ENCODE measurements around the gene MSLN.
A peak's percentile ranks its signal among the peaks of the same experiment; 100 is the strongest.

DNA sequence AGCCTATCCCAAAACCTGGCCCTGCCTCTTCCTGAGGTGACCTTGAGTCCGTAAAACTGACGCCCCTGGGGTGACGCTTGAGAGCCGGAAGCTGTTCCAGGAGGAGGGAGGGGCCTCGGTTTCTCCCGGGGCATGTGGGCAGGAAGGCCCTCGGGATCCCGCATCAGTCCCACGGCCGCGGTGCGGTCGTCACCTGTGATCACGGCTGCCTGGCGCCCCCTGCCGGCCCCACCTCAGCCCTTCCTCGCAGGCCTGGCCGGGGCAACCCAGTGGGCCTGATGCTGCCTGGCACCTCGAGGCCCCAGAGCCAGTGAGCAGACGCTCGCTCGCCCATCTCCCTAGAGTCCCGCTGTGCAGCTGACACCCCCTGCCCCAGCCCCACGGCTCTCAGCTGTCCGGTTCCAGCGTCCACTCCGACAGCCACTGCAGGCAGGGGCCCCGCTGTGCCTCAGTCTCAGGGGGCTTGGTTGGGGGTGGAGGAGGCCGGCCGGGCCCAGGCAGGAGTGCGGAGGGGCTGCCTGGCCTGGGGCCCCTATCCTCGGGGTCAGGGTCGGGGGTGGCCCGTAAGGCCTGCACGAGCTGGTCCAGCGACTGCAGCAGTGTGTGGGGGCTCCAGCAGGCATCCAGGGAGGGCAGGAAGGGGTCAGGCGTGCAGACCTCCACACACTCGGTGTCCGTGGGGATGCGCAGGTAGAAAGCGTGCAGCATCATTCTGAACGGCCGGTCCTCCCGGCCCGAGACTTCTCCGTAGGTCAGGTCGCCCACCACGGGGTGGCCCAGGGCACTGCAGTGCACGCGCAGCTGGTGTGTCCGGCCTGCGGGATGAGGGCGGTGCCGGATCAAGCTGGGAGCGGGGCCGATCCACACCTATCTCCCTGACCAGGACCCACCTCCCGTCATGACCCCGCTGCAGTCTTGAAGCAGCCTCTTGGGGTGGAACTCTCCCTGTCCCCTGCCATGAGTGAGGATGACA lies 25.3 kb downstream of the MSLN start:
- TF ChIP-seq, protein P1, sequence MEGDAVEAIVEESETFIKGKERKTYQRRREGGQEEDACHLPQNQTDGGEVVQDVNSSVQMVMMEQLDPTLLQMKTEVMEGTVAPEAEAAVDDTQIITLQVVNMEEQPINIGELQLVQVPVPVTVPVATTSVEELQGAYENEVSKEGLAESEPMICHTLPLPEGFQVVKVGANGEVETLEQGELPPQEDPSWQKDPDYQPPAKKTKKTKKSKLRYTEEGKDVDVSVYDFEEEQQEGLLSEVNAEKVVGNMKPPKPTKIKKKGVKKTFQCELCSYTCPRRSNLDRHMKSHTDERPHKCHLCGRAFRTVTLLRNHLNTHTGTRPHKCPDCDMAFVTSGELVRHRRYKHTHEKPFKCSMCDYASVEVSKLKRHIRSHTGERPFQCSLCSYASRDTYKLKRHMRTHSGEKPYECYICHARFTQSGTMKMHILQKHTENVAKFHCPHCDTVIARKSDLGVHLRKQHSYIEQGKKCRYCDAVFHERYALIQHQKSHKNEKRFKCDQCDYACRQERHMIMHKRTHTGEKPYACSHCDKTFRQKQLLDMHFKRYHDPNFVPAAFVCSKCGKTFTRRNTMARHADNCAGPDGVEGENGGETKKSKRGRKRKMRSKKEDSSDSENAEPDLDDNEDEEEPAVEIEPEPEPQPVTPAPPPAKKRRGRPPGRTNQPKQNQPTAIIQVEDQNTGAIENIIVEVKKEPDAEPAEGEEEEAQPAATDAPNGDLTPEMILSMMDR (conservative IDR thresholded peaks at IDR 0.05; ENCODE audit: low read depth, low read length), result peak; percentile 69
- TF ChIP-seq EZH2 (IDR thresholded peaks at IDR 0.05; ENCODE audit: low read length, unreplicated experiment), result no peak
- no peak for TF ChIP-seq EZH2phosphoT487 (IDR thresholded peaks at IDR 0.05; ENCODE audit: borderline replicate concordance, low read length)

Data from PC-3 (cell line).